CMK (cell line): ENCODE results near the gene IRS1.
"Not testable (repeated sequence)": the region's sequence is repeated elsewhere in the genome, so short reads cannot be mapped to it uniquely, and the experiment has no call there.

Experiments used
- DNase-seq: peaks from one replicate; pipeline ENCODE4 v3.0.0-alpha.2; 2010; ENCODE audit warnings: low read depth

IRS1 gene

GRCh38 chr2:226799211-226799975 lies at the start of gene IRS1:
IRS1 (minus strand) TSS chr2:226799820; CDS start chr2:226798738, 1,082 bp downstream.
- DNase-seq = no peak

GRCh38 chr2:226849349-226849748 lies 49.7 kb upstream of the IRS1 start:
- DNase-seq = no peak

- DNase-seq = no peak
Measured at GRCh38 chr2:226847511-226847910, 47.9 kb upstream of the IRS1 start.

GRCh38 chr2:226847090-226847489 lies 47.5 kb upstream of the IRS1 start:
- DNase-seq = no peak

GRCh38 chr2:226845386-226846116 lies 45.9 kb upstream of the IRS1 start:
- no peak for DNase-seq

- not testable (repeated sequence) for DNase-seq
Measured at GRCh38 chr2:226843001-226843400, 43.4 kb upstream of the IRS1 start.

GRCh38 chr2:226839951-226840350 lies 40.3 kb upstream of the IRS1 start:
- DNase-seq = no peak

GRCh38 chr2:226839161-226839560 lies 39.5 kb upstream of the IRS1 start:
- no peak for DNase-seq

GRCh38 chr2:226838722-226839121 lies 39.1 kb upstream of the IRS1 start:
- no peak for DNase-seq

- peak; percentile 42 for DNase-seq
Measured at GRCh38 chr2:226837787-226838603, 38.4 kb upstream of the IRS1 start.

GRCh38 chr2:226837334-226837733 lies 37.7 kb upstream of the IRS1 start:
- DNase-seq = no peak

GRCh38 chr2:226836548-226836885 lies 36.9 kb upstream of the IRS1 start:
- DNase-seq = no peak

GRCh38 chr2:226835796-226836547 lies 36.4 kb upstream of the IRS1 start, which contains the start of gene RHBDD1:
RHBDD1 (plus strand) TSS chr2:226836054; CDS start chr2:226864694, 28,640 bp downstream.
- peak; percentile 78 for DNase-seq

- peak; percentile 61 for DNase-seq
Measured at GRCh38 chr2:226835420-226835795, 35.8 kb upstream of the IRS1 start.

- DNase-seq = not testable (repeated sequence)
Measured at GRCh38 chr2:226834880-226835279, 35.3 kb upstream of the IRS1 start.

GRCh38 chr2:226832061-226832460 lies 32.4 kb upstream of the IRS1 start:
- DNase-seq = no peak

GRCh38 chr2:226831266-226831665 lies 31.6 kb upstream of the IRS1 start:
- no peak for DNase-seq

GRCh38 chr2:226829721-226830631 lies 30.4 kb upstream of the IRS1 start:
- no peak for DNase-seq

- no peak for DNase-seq
Measured at GRCh38 chr2:226828191-226828590, 28.6 kb upstream of the IRS1 start.

- no peak for DNase-seq
Measured at GRCh38 chr2:226825056-226825455, 25.4 kb upstream of the IRS1 start.

GRCh38 chr2:226818930-226819329 lies 19.3 kb upstream of the IRS1 start:
- DNase-seq = no peak
